Left colon (tissue), 2 donors: ENCODE data around the gene DKK1. TPM values are rescaled to one million over a fixed set of nuclear protein-coding genes. Genes with fewer than 3 reads are reported as not detected.

Experiments used
- ATAC-seq: fragments of 200-7000 bp; cut with Tn5 transposase; one replicate; pipeline ENCODE4 v1.9.1; 2020; ENCODE audit warnings: mild to moderate bottlenecking, moderate library complexity
- DNase-seq, 2 donors: peaks; one replicate each; pipeline ENCODE4 v3.0.0-alpha.2; 2020
- intact Hi-C, 2 donors: fragments of 100-400 bp; cut with DNase I in 1 of 2; cut with micrococcal nuclease in 1 of 2; formaldehyde crosslinking; loops; one replicate each; pipeline versions ENCODE4 v1.11.2 to v1.14.0; 2022; cut with DNase I, micrococcal nuclease
- long read RNA-seq: library from polyadenylated mRNA; unstranded; transcript quantifications from one replicate; pipeline ENCODE4 v2.0.0, GENCODE V29; 2021
- total RNA-seq, 2 donors: library from RNA; stranded (reverse); fragmentation: NEBNext Ultra II Directional; extraction: Animal tissue kit (Norgen Biotek cat#: 25700); gene quantifications; one replicate each; pipeline ENCODE4 v1.2.1, GENCODE V29; 2021
- donor health status: DM: no; HTN: no; CAD: no.
- donor health status: DM: yes; HTN: yes; CAD: no.

The DKK1 gene
- total RNA-seq: 1 to 10 TPM in 1 of 2 donors, not detected in 1; 3.2 TPM
- long read RNA-seq: 0 reads

- DNase-seq: peak; percentile 54 to 77
- intact Hi-C loops: no loop called here
- ATAC-seq: peak; percentile 92
These were observed at the start of gene DKK1 for GRCh38 chr10:52313933-52314821. DKK1 (plus strand) TSS chr10:52314281; CDS start chr10:52314435, 154 bp downstream.

GRCh38 chr10:52265131-52265926 is 48.8 kb upstream of the DKK1 start:
- ATAC-seq: no peak
- DNase-seq: no peak
- intact Hi-C loops: no loop called here

GRCh38 chr10:52266858-52267257 is 47.2 kb upstream of the DKK1 start:
- ATAC-seq (no peak), DNase-seq (no peak)
- intact Hi-C loops: no loop called here

GRCh38 chr10:52268790-52269189 is 45.3 kb upstream of the DKK1 start:
- DNase-seq (no peak), ATAC-seq (no peak)
- intact Hi-C loops: no loop called here

- DNase-seq (no peak), ATAC-seq (no peak)
- intact Hi-C loops: no loop called here
These were observed 44.8 kb upstream of the DKK1 start for GRCh38 chr10:52269233-52269632.

- intact Hi-C loops: no loop called here
- DNase-seq (no peak), ATAC-seq (peak; percentile 60)
These were observed 37.9 kb upstream of the DKK1 start for GRCh38 chr10:52276163-52276562.

GRCh38 chr10:52276986-52277385 is 37.1 kb upstream of the DKK1 start:
- intact Hi-C loops: no loop called here
- no peak for ATAC-seq

GRCh38 chr10:52279546-52279945 is 34.5 kb upstream of the DKK1 start:
- ATAC-seq (no peak), DNase-seq (no peak)
- intact Hi-C loops: no loop called here

More at GRCh38 chr10:52276986-52277385, 37.1 kb upstream of the DKK1 start:
- DNase-seq: no peak

- ATAC-seq: no peak
- no peak for DNase-seq
- intact Hi-C loops: no loop called here
These were observed 34.0 kb upstream of the DKK1 start for GRCh38 chr10:52280051-52280450.

- intact Hi-C loops: no loop called here
- ATAC-seq: no peak
- DNase-seq: no peak
These were observed 30.9 kb upstream of the DKK1 start for GRCh38 chr10:52283174-52283573.

GRCh38 chr10:52284416-52285013 is 29.6 kb upstream of the DKK1 start:
- no peak for DNase-seq
- intact Hi-C loops: no loop called here
- ATAC-seq: no peak

- ATAC-seq (peak; percentile 99), DNase-seq (no peak)
- intact Hi-C loops: no loop called here
These were observed 26.2 kb upstream of the DKK1 start for GRCh38 chr10:52287866-52288265.

GRCh38 chr10:52297747-52298146 is 16.3 kb upstream of the DKK1 start:
- intact Hi-C loops: no loop called here
- ATAC-seq: no peak
- DNase-seq: no peak

GRCh38 chr10:52300599-52301277 is 13.3 kb upstream of the DKK1 start:
- ATAC-seq: no peak
- intact Hi-C loops: loop anchor here in 1 of 2 donors (10.0 kb wide), 1 partner anchor 184 kb away; no protein-coding TSS in a partner anchor

GRCh38 chr10:52308251-52309031 is 5.6 kb upstream of the DKK1 start:
- intact Hi-C loops: loop anchor here in 1 of 2 donors (10.0 kb wide), 1 partner anchor 176 kb away; no protein-coding TSS in a partner anchor
- DNase-seq: peak; percentile 29 to 38
- ATAC-seq: peak; percentile 81

More at GRCh38 chr10:52300599-52301277, 13.3 kb upstream of the DKK1 start:
- DNase-seq: no peak

- DNase-seq (no peak), ATAC-seq (no peak)
- intact Hi-C loops: no loop called here
These were observed 1.2 kb upstream of the DKK1 start for GRCh38 chr10:52312942-52313255.

GRCh38 chr10:52313256-52313932 is 687 bp upstream of the DKK1 start:
- intact Hi-C loops: no loop called here
- ATAC-seq (peak; percentile 36), DNase-seq (peak in 1 of 2 donors; percentile 9)
